H1 (cell line): ENCODE results near the gene DUSP7. TPM values are rescaled to one million over a fixed set of nuclear protein-coding genes. Genes with fewer than 3 reads are reported as not detected.

Source experiments
- CEBPB ChIP-seq: IDR thresholded peaks from 2 replicates; pipeline ENCODE4 v1.6.1; 2012; ENCODE audit warnings: low read depth, low read length
- KDM5A ChIP-seq: fragments of 200-600 bp; IDR thresholded peaks from 2 replicates; pipeline ENCODE4 v1.7.1; 2012; ENCODE audit warnings: mild to moderate bottlenecking, low read length, inconsistent platforms, mixed read lengths
- MAFK ChIP-seq: IDR thresholded peaks from 2 replicates; pipeline ENCODE4 v1.6.1; 2012; ENCODE audit warnings: low read depth, mild to moderate bottlenecking, improper control_type of control experiment, low read length
- RFX5 ChIP-seq: IDR thresholded peaks from 2 replicates; pipeline ENCODE4 v1.6.1; 2011; ENCODE audit warnings: low read depth, low read length, improper control_type of control experiment, borderline replicate concordance
- SP4 ChIP-seq: IDR thresholded peaks from 2 replicates; pipeline ENCODE4 v1.6.1; 2012; ENCODE audit warnings: low read length, inconsistent platforms
- TAF1 ChIP-seq: IDR thresholded peaks from 2 replicates; pipeline ENCODE4 v1.6.1; 2011; ENCODE audit warnings: mild to moderate bottlenecking, low read depth, low read length
- polyA plus RNA-seq, 7 experiments: library from polyadenylated mRNA; depleted of rRNA in 3 of 7; stranded (reverse) in 5 of 7; unstranded in 2 of 7; fragments of >200 nt in 5 of 7; fragments of 200-250 nt in 2 of 7; gene quantifications; 1 replicate in 5 of 7; 2 replicates in 1 of 7; 4 replicates in 1 of 7; pipeline versions ENCODE4 v1.2.1 to v1.2.3, GENCODE V29; 2011 to 2013; ENCODE audit warnings: missing spikeins in 2 of 7, mixed read lengths in 2 of 7
- total RNA-seq: library from RNA; stranded (reverse); fragmentation: NEBNext Ultra II Directional; extraction: Animal tissue kit (Norgen Biotek cat#: 25700); gene quantifications from 2 replicates; pipeline ENCODE4 v1.2.1, GENCODE V29; 2021
- TF ChIP-seq, protein P1 (sequence below): IDR thresholded peaks from 2 replicates; pipeline ENCODE4 v1.6.1; 2012; ENCODE audit warnings: inconsistent platforms

The DUSP7 gene
- total and polyA plus RNA-seq, 2 of the 8 experiments (the other 6 are each of a cell fraction or from before 2014, with no cell fraction given), result 19.4 to 24.9 TPM

DNA sequence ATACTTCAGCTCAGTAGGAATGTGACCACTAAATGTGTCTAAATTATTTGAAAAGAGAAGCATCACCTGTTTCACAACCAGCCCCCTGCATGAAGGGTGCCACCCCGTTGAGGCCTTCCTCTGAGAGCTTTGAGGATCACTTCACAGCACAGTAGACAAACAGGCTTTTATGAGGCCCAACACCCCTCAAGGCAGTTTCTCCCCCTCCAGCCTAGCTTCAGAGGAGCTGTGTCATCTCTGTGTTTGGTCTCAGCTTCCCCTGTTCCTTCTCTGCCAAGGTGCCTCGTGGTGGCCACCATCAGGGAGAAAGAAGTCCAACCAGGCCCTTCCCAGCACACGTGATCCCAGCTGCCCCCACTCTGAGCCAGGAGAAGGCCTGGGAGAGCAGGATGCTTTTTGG, 21.6 kb upstream of the DUSP7 start (continued):
- TF ChIP-seq MAFK (no peak), RFX5 (no peak), CEBPB (no peak), TAF1 (no peak), KDM5A (no peak), SP4 (no peak)
- TF ChIP-seq, protein P1, sequence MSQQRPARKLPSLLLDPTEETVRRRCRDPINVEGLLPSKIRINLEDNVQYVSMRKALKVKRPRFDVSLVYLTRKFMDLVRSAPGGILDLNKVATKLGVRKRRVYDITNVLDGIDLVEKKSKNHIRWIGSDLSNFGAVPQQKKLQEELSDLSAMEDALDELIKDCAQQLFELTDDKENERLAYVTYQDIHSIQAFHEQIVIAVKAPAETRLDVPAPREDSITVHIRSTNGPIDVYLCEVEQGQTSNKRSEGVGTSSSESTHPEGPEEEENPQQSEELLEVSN, result no peak
